Measurements from ENCODE around the gene SGK1.
"Not testable (repeated sequence)": the region's sequence is repeated elsewhere in the genome, so short reads cannot be mapped to it uniquely, and the experiment has no call there.

SGK1 gene

DNA sequence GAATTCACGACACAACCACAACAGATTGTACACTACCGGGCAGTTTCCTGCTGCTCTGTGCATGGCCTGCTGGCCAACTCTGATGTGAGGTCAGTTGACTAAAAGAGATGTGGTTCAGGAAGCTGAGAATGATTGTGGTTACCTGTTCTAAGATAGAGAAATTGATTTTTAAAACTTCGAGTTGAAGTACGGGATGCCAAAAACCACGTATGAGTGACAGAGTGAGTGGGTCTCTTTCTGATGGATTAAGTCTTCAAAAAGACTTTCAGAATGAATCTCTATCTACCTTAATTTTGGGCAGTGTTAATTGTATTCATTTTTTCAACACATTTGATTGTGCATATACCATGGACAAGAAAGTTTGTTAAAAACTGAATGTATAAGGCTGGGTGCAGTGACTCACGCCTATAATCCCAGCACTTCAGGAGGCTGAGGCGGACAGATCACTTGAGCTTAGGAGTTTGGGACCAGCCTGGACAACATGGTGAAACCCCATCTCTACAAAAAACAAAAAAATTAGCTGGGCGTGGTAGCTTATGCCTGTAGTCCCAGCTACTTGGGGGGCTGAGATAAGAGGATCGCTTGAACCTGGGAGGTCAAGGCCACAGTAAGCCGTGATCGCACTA, 121.2 kb downstream of the SGK1 start:
- Histone ChIP-seq H3K36me3 (ENCODE audit: insufficient read depth, low read length) (no peaks in the 10 kb centered on the region), H3K4me3 (ENCODE audit: low read depth in 1 of 2, low read length in 2 of 2) (no peak overlapping the region), H3K9ac (ENCODE audit: low read length) (no peak overlapping the region), H3K9me3 (ENCODE audit: low read length) (no peaks in the 10 kb centered on the region), H3K4me1 (ENCODE audit: insufficient read depth, low read length) (no peaks in the 10 kb centered on the region), H3K27ac (ENCODE audit: low read depth, low read length) (no peak overlapping the region), H3K27me3 (ENCODE audit: control insufficient read depth in 1 of 2, insufficient read depth in 2 of 2, low read length in 2 of 2) (no peaks in the 10 kb centered on the region)

DNA sequence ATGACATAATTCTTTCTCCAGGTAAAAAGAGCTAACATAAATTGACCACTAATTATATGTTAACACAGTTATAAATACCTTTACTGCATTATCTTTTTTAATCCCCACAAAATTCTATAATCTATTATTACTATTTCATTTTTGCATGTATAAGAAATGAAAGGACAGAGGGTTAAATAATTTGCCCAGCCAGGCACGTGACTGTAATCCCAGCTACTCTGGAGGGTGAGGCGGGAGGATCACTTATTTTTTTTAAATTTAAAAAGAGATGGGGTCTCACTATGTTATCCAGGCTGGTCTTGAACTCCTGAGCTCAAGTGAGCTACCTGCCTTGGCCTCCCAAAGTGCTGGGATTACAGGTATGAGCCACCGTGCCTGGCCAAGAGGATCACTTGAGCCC, 121.9 kb downstream of the SGK1 start:
- Histone ChIP-seq H3K4me1 (ENCODE audit: insufficient read depth, low read length) (no peaks in the 10 kb centered on the region), H3K36me3 (ENCODE audit: insufficient read depth, low read length) (no peaks in the 10 kb centered on the region), H3K27ac (ENCODE audit: low read depth, low read length) (no peak overlapping the region), H3K9ac (ENCODE audit: low read length) (no peak overlapping the region), H3K4me3 (ENCODE audit: low read depth in 1 of 2, low read length in 2 of 2) (no peak overlapping the region), H3K9me3 (ENCODE audit: low read length) (no peaks in the 10 kb centered on the region), H3K27me3 (ENCODE audit: control insufficient read depth in 1 of 2, insufficient read depth in 2 of 2, low read length in 2 of 2) (no peaks in the 10 kb centered on the region)

DNA sequence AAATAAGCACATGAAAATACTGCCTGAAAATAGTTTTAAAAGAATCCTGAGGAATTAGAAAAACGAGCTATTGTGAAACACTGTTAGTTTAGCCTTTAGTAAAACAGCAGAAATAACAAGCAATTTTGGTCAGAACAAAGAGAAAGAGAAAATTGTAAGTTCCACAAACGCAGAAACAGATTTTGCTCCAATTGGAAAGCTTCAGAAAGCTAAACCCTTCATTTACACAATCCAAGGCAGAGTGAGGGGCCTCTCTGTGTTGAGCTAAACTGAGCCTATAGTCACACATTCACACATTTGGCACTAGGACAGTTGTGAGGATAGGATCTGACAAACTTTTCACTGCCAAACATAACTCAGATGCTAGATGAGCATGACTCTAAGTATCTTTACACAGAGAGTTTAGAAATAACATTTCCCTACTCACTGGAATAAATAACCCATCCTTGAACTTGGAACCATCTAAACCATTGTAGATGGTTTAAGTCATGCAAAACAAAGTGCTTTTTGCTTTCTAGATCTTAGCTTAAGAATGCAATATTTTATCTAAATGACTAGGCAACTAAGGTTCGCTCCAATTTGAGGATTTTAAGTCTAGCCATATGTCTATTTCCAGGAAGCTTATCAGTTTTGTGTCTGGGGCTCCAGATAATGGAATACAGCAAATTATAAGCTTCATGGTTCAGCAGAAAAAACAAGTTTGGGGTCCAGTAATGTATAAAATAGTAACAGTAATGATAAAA, 122.6 kb downstream of the SGK1 start:
- no peak overlapping the region for H3K4me3 ChIP-seq (ENCODE audit: low read depth in 1 of 2, low read length in 2 of 2)
- H3K36me3 ChIP-seq (ENCODE audit: insufficient read depth, low read length), result no peaks in the 10 kb centered on the region
- no peak overlapping the region for H3K27ac ChIP-seq (ENCODE audit: low read depth, low read length)
- no peaks in the 10 kb centered on the region for H3K27me3 ChIP-seq (ENCODE audit: control insufficient read depth in 1 of 2, insufficient read depth in 2 of 2, low read length in 2 of 2)
- no peaks in the 10 kb centered on the region for H3K9me3 ChIP-seq (ENCODE audit: low read length)
- H3K4me1 ChIP-seq (ENCODE audit: insufficient read depth, low read length), result no peaks in the 10 kb centered on the region
- H3K9ac ChIP-seq (ENCODE audit: low read length), result no peak overlapping the region

GRCh38 chr6:134193536-134194498, 124.1 kb downstream of the SGK1 start:
- no peak overlapping the region for H3K9ac ChIP-seq (ENCODE audit: low read length)
- H3K9me3 ChIP-seq (ENCODE audit: low read length), result no peaks in the 10 kb centered on the region
- no peaks in the 10 kb centered on the region for H3K27me3 ChIP-seq (ENCODE audit: control insufficient read depth in 1 of 2, insufficient read depth in 2 of 2, low read length in 2 of 2)
- H3K27ac ChIP-seq (ENCODE audit: low read depth, low read length), result no peak overlapping the region
- H3K4me3 ChIP-seq (ENCODE audit: low read depth in 1 of 2, low read length in 2 of 2), result no peak overlapping the region
- no peaks in the 10 kb centered on the region for H3K4me1 ChIP-seq (ENCODE audit: insufficient read depth, low read length)
- H3K36me3 ChIP-seq (ENCODE audit: insufficient read depth, low read length), result no peaks in the 10 kb centered on the region

DNA sequence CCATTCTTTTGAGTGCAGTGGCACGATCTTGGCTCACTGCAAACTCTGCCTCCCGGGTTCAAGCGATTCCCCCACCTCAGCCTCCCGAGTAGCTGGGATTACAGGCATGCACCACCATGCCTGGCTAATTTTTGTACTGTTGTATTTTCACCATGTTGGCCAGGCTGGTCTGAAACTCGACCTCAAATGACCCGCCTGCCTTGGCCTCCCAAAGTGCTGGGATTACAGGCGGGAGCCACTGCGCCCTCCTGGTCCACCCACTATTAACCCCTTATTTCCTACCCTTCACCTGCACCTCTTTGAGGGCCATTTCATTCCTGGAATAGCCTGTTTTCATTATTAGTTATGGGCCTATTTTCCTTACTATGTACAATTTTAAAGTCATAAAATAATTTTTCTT, 125.3 kb downstream of the SGK1 start:
- not testable (repeated sequence) for H3K36me3 ChIP-seq (ENCODE audit: insufficient read depth, low read length); H3K27ac ChIP-seq (ENCODE audit: low read depth, low read length); H3K27me3 ChIP-seq (ENCODE audit: control insufficient read depth in 1 of 2, insufficient read depth in 2 of 2, low read length in 2 of 2); H3K9ac ChIP-seq (ENCODE audit: low read length); H3K4me3 ChIP-seq (ENCODE audit: low read depth in 1 of 2, low read length in 2 of 2); H3K4me1 ChIP-seq (ENCODE audit: insufficient read depth, low read length); H3K9me3 ChIP-seq (ENCODE audit: low read length)

DNA sequence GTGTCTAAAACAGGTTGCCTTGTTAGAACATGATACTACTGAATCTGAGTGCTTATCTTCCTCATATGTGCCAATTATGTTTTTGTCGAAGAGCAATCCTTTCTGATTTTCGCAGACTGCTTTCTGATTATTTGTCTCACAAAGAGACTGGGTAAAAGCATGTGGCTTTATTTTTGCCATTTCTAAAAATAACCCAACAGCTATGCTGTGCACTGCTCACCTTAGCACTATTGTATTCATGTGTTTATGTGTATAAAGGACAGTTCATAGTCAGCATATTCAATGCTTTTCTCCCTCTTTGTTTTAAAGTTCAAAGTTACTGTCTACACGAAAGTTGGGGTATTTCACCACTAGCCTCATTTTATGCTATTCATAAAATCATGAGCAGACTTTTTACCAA, 127.0 kb downstream of the SGK1 start:
- H3K4me1 ChIP-seq (ENCODE audit: insufficient read depth, low read length), result no peaks in the 10 kb centered on the region
- no peaks in the 10 kb centered on the region for H3K9me3 ChIP-seq (ENCODE audit: low read length)
- no peak overlapping the region for H3K9ac ChIP-seq (ENCODE audit: low read length)
- no peaks in the 10 kb centered on the region for H3K27me3 ChIP-seq (ENCODE audit: control insufficient read depth in 1 of 2, insufficient read depth in 2 of 2, low read length in 2 of 2)
- no peaks in the 10 kb centered on the region for H3K36me3 ChIP-seq (ENCODE audit: insufficient read depth, low read length)
- H3K4me3 ChIP-seq (ENCODE audit: low read depth in 1 of 2, low read length in 2 of 2), result no peak overlapping the region
- no peak overlapping the region for H3K27ac ChIP-seq (ENCODE audit: low read depth, low read length)

GRCh38 chr6:134187751-134188150, 130.2 kb downstream of the SGK1 start:
- H3K27me3 ChIP-seq (ENCODE audit: control insufficient read depth in 1 of 2, insufficient read depth in 2 of 2, low read length in 2 of 2), result no peaks in the 10 kb centered on the region
- H3K9ac ChIP-seq (ENCODE audit: low read length), result no peak overlapping the region
- H3K27ac ChIP-seq (ENCODE audit: low read depth, low read length), result no peak overlapping the region
- no peaks in the 10 kb centered on the region for H3K36me3 ChIP-seq (ENCODE audit: insufficient read depth, low read length)
- H3K4me1 ChIP-seq (ENCODE audit: insufficient read depth, low read length), result no peaks in the 10 kb centered on the region
- no peak overlapping the region for H3K4me3 ChIP-seq (ENCODE audit: low read depth in 1 of 2, low read length in 2 of 2)
- no peaks in the 10 kb centered on the region for H3K9me3 ChIP-seq (ENCODE audit: low read length)

- no peaks in the 10 kb centered on the region for H3K9me3 ChIP-seq (ENCODE audit: low read length)
- no peaks in the 10 kb centered on the region for H3K27me3 ChIP-seq (ENCODE audit: control insufficient read depth in 1 of 2, insufficient read depth in 2 of 2, low read length in 2 of 2)
- no peak overlapping the region for H3K27ac ChIP-seq (ENCODE audit: low read depth, low read length)
- H3K4me1 ChIP-seq (ENCODE audit: insufficient read depth, low read length), result no peaks in the 10 kb centered on the region
- H3K4me3 ChIP-seq (ENCODE audit: low read depth in 1 of 2, low read length in 2 of 2), result no peak overlapping the region
- H3K9ac ChIP-seq (ENCODE audit: low read length), result no peak overlapping the region
- H3K36me3 ChIP-seq (ENCODE audit: insufficient read depth, low read length), result no peaks in the 10 kb centered on the region
Observed at GRCh38 chr6:134187154-134187553, 130.8 kb downstream of the SGK1 start.

DNA sequence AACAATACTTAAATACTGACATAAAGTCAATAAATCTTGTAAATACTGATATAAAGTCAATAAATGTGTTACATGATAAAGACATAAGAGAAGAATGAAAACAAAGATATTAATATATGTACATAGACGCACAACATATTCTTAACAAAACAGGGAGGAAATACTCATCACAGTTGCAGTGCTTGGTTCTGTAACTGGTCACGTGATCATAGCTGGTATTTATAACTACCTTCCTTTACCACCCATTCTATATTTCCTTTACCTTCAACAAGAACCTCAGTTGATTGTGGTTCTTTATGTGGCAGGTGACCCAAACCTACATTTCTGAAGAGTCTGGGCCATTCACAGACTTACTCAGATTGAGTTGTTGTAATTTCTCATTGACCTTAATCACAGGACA, 131.6 kb downstream of the SGK1 start:
- Histone ChIP-seq H3K27ac (ENCODE audit: low read depth, low read length) (no peak overlapping the region), H3K27me3 (ENCODE audit: control insufficient read depth in 1 of 2, insufficient read depth in 2 of 2, low read length in 2 of 2) (no peaks in the 10 kb centered on the region), H3K4me1 (ENCODE audit: insufficient read depth, low read length) (no peaks in the 10 kb centered on the region), H3K4me3 (ENCODE audit: low read depth in 1 of 2, low read length in 2 of 2) (no peak overlapping the region), H3K9me3 (ENCODE audit: low read length) (no peaks in the 10 kb centered on the region), H3K9ac (ENCODE audit: low read length) (no peak overlapping the region), H3K36me3 (ENCODE audit: insufficient read depth, low read length) (no peaks in the 10 kb centered on the region)

DNA sequence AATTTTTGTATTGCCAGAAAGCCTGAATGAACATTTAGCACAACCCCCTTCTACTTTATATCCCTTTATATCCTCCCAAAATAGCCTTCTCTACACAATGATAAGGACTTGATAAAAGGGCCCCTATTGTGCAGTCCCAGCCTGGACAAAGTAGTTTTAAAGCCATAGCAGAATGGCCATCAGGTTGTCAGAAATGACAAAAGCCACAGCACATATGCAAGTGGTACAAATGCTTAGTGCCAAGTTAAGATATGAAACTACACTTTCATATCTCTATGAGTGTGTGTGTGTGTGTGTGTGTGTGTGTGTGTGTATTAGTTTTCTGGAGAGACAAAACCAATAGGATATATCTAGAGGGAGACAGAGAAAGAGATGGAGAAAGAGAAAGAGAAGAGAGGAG, 132.6 kb downstream of the SGK1 start:
- Histone ChIP-seq H3K4me1 (ENCODE audit: insufficient read depth, low read length) (no peaks in the 10 kb centered on the region), H3K36me3 (ENCODE audit: insufficient read depth, low read length) (no peaks in the 10 kb centered on the region), H3K27ac (ENCODE audit: low read depth, low read length) (no peak overlapping the region), H3K9me3 (ENCODE audit: low read length) (no peaks in the 10 kb centered on the region), H3K27me3 (ENCODE audit: control insufficient read depth in 1 of 2, insufficient read depth in 2 of 2, low read length in 2 of 2) (no peaks in the 10 kb centered on the region), H3K4me3 (ENCODE audit: low read depth in 1 of 2, low read length in 2 of 2) (no peak overlapping the region), H3K9ac (ENCODE audit: low read length) (no peak overlapping the region)

DNA sequence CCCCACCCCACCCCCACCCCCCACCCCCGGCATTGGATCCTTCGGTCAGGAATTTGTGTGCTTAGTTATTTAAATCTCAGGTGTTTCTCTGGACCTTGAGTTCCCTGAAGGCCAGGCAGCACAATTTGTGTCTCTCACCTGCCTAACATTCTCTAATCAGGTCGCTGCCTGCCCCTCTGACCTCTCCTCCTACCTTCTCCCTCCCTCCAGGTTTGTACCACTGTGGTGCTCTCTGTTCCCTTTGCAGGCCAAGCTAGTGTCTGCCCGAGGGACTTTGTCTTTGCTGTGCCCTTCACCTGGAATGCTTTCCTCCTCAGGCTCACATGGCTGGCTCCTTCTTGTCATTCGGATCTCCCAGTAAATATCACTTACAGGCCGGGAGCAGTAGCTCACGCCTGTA, 134.1 kb downstream of the SGK1 start:
- no peak overlapping the region for H3K27ac ChIP-seq (ENCODE audit: low read depth, low read length)

More for the DNA sequence above, 134.1 kb downstream of the SGK1 start:
- Histone ChIP-seq H3K9ac (ENCODE audit: low read length) (no peak overlapping the region), H3K36me3 (ENCODE audit: insufficient read depth, low read length) (no peaks in the 10 kb centered on the region), H3K4me1 (ENCODE audit: insufficient read depth, low read length) (no peaks in the 10 kb centered on the region), H3K4me3 (ENCODE audit: low read depth in 1 of 2, low read length in 2 of 2) (no peak overlapping the region), H3K27me3 (ENCODE audit: control insufficient read depth in 1 of 2, insufficient read depth in 2 of 2, low read length in 2 of 2) (peaks cover 0 to 8% of the 10 kb centered on the region in 2 donors), H3K9me3 (ENCODE audit: low read length) (no peaks in the 10 kb centered on the region)
